GM19043 (cell line): ENCODE measurements around the gene DCX.

Source experiments
- ATAC-seq: cut with Tn5 transposase; IDR thresholded peaks from one replicate; pipeline ENCODE4 v1.9.1; 2021; ENCODE audit warnings: low read depth; ENCODE audit not compliant: unreplicated experiment

Gene DCX

GRCh38 chrX:111411983-111412382 lies at the start of gene DCX:
Gene DCX, minus strand, starts transcription at chrX:111412192. Its CDS starts 1,794 bp downstream, at chrX:111410398.
- ATAC-seq = no peak

- ATAC-seq = no peak
Observed at GRCh38 chrX:111460607-111461006, 48.6 kb upstream of the DCX start.

DNA sequence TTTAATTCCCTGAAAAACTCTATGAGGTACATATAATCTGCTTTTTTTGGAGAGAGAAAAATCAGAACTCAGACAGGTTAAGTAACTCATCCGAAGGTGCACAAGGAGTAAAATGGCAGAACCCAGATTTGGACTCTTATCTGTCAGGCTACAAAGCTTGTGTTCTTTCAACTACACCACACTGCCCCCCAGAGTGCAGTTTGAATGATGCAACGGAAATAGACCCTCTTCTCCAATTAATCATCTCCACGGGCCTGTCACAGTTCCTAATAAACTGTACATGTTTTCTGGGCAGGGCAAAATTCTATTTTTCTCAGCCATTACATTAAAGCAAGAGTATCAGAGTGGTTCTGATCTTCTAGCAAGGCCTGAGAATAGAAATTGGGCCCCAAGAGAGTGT lies 35.3 kb upstream of the DCX start:
- no peak for ATAC-seq

DNA sequence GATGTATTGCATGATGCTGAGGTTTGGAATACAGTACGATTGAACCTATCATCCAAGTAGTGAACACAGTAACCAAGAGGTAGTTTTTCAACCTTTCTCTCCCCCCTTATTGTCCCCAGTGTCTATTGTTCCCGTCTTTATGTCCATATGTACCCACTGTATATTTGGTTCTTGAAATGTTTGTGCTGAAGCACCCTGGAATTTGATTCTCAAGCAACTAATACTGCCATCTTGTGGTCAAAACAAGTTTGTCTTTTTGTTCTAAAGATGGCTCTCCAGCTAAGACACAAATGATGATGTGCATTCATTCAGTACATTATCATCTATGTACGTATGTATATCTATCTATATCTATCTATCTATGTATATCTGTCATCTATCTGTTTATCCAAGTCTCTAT lies 33.5 kb upstream of the DCX start:
- peak; percentile 57 for ATAC-seq

DNA sequence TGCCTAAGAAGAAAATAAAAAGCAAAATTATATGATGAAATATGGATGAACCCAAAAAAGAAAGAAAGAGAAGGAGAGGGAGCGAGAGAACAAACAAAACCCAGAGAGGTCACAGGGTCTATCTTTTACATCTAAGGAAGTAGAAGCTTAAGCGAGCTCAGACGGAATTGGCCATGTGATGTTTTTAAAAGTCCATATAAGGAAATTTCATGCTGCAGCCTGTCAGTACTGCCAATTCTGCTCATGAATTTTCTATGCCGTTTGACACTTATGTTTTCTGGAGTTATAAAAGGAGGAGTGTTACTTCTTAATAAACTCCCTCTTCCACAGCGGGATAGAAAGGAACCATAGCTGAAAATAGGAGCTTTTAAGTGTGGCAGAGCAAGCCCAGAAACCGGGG lies 32.9 kb upstream of the DCX start:
- ATAC-seq = no peak

GRCh38 chrX:111443946-111444345 lies 32.0 kb upstream of the DCX start:
- no peak for ATAC-seq

DNA sequence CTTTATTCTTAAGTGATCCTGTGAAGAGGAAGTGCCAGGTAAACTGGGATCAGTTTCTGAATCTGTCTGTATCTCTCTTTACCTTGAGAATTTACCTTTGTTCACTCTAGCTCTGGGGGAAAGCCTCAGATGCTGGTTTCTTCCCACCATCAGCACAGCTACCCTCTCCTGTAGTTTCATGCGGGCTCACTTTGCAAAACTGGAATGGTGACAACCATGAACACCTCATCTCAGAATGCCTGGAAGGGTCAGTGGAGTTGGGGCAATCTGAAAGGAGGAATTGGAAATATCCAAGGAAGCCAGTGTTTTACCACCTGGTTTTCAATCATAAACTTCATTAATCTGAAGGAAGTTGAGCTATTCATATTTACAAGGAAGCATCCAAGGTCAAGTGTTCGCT lies 30.8 kb upstream of the DCX start:
- no peak for ATAC-seq

DNA sequence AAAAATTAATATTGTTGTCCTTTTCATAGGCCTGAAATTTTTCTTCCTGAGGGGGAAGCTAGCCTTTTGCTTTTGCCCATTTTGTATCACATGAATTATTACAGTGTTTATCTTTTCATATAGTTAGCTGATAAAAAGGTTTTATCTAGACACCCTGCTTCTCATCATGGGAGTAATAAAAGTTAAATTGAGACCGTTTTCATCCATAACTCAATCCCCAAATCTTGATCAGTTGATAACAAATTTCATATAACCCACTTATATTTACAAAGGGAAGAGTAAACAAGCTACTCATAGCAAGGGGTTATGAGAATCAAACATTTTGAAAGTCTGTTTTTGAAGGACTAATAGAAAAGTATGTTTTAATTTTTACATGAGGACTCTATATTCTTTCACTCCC lies 23.5 kb upstream of the DCX start:
- ATAC-seq = no peak

DNA sequence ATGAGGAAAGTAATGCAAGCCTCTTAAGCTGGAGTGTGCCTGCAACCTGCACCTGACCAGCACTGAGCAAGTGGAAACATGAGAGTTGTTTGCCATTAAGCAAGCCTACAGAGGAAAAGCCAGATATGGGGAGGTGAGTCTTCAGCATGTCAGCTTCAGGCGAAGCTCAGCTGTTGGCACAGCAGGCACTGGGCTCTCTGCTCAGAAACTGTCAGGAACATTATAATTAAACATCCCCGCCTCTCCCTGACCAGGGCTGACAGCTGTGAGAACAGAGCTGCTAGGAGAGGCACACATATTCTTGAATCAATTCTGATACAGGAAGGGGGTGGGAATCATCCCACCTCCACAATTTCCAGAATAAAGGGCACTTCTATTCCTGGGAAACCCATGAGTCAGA lies 19.0 kb upstream of the DCX start:
- ATAC-seq = no peak

DNA sequence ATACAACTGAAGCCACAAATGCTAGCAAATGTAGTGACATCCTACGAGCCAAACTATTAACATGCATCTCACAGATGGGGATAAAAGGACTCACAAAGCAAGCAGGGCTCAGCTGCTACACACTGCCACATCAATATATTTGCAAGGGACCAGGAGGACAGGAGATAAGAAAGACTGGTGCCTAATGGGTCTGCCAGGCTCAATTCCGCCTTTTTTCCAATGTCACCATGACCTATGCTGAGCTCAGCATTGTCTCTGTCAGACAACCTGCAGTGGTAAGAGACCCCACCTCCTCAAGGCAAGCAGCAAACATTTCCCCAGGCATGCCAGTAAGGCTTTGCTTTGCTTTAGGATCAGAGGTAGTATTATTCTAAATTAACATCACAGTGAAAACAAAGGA lies 435 bp downstream of the DCX start:
- ATAC-seq = no peak

GRCh38 chrX:111410590-111411078 lies 1.4 kb downstream of the DCX start:
- no peak for ATAC-seq

DNA sequence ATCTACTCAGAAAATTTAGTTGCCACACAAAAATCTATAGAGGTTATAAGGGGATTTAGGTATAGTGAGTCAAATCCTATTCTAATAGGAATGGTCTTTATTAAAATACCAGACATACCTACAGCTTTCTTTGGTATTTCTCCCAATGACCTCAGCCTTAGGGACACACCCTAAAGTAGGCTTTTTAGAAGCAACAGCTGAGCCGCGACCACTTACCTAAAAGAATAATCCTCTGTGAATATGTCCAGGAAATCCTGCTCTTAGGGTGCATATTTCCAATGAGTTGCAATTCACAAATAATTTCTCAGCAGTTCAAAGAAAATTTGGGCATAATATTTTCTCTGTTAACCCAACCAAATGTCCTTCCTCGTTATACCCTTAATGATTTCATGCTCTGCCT lies 2.7 kb downstream of the DCX start:
- ATAC-seq = no peak

GRCh38 chrX:111407948-111408347 lies 4.0 kb downstream of the DCX start:
- no peak for ATAC-seq

DNA sequence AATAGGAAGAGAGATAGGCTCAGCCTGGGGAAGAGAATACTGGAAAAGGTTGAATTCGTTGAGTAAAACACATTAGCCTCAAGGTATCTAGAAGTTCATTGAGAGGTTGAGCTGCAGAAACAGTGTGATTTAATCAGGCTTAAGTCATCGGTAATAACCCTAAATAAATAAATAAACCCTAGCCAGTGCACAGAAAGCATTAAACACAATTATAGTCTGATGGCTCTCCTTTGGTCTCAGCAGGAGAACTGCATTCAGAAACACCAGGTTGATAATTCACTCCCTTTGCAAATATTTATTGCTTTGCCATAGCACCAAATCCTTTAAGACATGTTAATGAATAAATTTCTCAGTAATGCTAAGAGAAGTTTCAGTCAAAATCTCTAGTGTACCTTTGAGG lies 9.6 kb downstream of the DCX start:
- ATAC-seq = no peak

DNA sequence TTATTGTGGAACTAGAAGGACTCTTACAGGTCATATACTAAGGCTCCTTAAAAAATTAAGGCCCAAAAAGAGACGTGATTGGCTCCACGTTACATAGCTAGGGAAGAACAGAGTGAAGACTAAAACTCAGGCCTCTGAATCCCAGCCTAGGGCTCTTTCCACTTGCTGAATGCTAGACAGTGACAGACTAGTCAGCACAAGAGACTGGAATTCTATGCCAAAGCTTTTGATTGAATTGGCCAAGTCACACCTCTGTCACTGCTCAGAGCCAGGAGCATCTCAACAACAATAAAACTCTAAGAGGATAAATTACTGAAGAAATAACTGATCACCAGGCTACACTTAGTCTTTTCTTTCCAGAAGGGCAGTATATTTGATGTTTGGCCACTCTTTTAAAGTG lies 16.8 kb downstream of the DCX start:
- no peak for ATAC-seq

GRCh38 chrX:111394569-111394968 lies 17.4 kb downstream of the DCX start:
- no peak for ATAC-seq

DNA sequence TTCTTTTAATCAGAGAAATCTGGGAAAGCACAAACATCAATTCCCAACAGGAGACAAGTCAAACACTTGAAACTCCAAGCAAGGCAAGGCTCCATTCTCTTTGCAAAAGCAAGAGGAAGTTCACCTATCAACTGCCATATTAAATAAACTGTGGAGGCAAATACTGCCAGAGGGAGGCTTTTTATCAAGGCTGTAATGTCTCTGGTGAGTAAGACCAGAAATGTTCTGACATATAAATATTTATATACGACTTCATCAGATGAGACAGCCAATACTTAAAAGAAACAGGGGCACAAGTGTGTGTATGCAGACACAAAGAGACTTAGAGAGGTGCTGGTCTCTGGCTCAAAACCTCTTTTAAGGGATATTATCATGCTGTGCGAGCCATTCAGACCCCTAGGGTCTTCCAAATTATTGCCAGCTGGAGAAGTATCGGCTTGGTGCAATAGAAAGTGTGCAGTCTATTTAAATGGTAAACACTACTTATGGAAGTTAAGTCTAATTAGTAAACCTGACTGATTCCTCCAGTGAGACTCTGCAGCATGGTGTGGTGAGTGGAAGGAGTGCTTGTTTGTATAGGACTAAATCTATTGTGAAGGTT lies 24.4 kb downstream of the DCX start:
- ATAC-seq = no peak

GRCh38 chrX:111386615-111387233 lies 25.3 kb downstream of the DCX start:
- ATAC-seq = no peak

GRCh38 chrX:111386077-111386476 lies 25.9 kb downstream of the DCX start:
- ATAC-seq = no peak

DNA sequence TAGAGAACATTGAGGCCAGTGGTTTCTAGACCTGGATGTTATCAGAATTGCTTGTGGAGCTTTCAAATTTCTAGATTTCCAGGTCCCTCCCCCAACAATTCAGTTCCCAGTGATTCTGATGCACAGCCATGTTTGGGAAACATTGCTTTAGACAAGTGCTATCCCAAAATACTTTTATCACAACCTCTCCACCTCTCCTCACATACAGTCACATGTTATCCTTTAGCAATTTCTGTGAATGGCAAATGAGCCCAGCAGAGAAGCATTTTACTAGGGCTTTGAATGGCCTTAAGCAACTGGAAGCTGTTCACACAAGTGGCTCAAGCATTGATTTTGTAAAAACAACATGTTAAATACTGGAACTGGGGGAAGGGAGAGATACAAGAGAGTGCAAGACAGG lies 29.7 kb downstream of the DCX start:
- ATAC-seq = no peak

DNA sequence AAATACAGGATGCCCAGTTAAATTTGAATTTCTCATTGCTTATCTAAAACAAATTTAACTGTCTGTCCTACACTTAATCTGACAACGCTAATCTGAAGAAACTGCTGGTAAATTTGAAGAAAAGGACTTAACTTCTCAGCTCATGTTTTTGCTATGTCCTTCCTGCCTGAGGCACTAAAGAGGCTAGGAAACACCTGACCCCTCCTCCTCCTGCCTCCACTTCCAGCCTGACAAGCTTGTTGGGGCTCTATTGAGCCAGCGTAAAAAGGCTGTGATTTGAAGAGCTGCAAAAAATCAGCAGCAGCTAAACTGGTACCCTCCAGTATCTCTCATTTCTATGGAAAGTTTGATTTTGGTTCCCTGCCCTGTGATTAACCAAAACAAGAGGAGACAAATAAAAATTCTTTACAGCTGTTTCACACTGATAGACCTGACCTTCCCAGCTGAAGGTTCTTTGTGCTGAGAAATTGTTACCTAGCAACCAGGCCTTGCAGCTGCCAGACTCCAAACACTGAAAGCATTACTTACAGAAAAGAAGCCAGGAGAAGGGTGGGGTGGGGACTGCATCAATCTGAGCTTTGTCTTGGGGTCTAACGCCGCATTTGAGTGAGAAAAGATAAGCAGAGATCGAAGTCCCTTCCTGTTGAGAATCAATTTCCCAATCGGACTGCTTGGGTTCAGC lies 35.0 kb downstream of the DCX start:
- no peak for ATAC-seq

DNA sequence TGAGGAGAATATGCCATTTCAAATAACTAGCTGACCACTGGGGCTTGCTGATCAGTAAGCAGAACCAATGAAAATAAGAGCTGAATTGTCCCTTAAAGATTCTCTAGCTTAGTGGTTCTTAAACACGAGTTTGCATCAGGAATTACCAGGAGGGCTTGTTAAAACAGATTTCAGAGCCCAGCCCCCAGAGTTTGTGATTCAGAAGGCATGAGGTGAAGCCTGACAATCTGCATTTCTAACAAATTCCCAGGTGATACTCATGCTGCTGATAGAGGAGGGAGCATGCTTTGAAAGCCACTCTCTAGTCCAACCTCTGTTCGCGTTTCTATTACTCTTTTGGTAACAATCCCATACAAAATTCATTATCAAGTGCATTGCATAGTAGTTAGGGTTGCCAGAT lies 35.5 kb downstream of the DCX start:
- ATAC-seq = no peak
